HCT116 (cell line): ENCODE data around the gene CSGALNACT2. TPM values are rescaled to one million over a fixed set of nuclear protein-coding genes. Genes with fewer than 3 reads are reported as not detected.
"Not testable (repeated sequence)": the region's sequence is repeated elsewhere in the genome, so short reads cannot be mapped to it uniquely, and the experiment has no call there.

ENCODE experiments used
- ATAC-seq: fragments of 200-7000 bp; cut with Tn5 transposase; 2 replicates; pipeline ENCODE4 v1.9.1; 2020; ENCODE audit warnings: mild to moderate bottlenecking, moderate library complexity
- BruUV-seq: library from RNA; stranded (reverse); fragments of 400-500 nt; replicated peaks from 2 replicates; lab custom pipeline; 2021; lab: Mats Ljungman, UMichigan
- CTCF ChIA-PET: fragments of 300-600 bp; sonication (Branson Sonifier 250); formaldehyde crosslinking; loops from one replicate; lab custom pipeline; 2021; ENCODE audit warnings: antibody characterized with exemption; lab: Charles Lee
- POLR2A ChIA-PET: fragments of 300-600, 350-600 bp; sonication (Branson Sonifier 250); formaldehyde crosslinking; loops from one replicate; lab custom pipeline; 2021; ENCODE audit warnings: antibody characterized with exemption; lab: Charles Lee
- RAD21 ChIA-PET, 2 experiments: fragments of 300-600 bp; sonication (Branson Sonifier 250); formaldehyde crosslinking; loops; one replicate each; lab custom pipeline; 2023; ENCODE audit warnings: low total read pairs in 2 of 2; ENCODE audit not compliant: uncharacterized antibody in 2 of 2, unreplicated experiment in 2 of 2, low non-redundant PET in 1 of 2; lab: Charles Lee
- DNase-seq: peaks from one replicate; pipeline ENCODE4 v3.0.0-alpha.2; 2010; ENCODE audit warnings: low read depth, low spot score
- H2AFZ ChIP-seq: fragments of 200-600 bp; shearing (Covaris generic), sonication (generic); 2 replicates; pipeline ENCODE4 v1.6.1; 2017; ENCODE audit warnings: low read depth, mixed run types, mixed read lengths, antibody characterized with exemption, low read length; ENCODE audit not compliant: poor library complexity, severe bottlenecking
- H3K27ac ChIP-seq: 2 replicates; pipeline ENCODE4 v1.5.1; 2012; ENCODE audit warnings: low read depth, low read length
- H3K27me3 ChIP-seq: fragments of 200-600 bp; sonication (generic); 2 replicates; pipeline ENCODE4 v1.6.1; 2016; ENCODE audit warnings: mixed run types, low read length, mixed read lengths; ENCODE audit not compliant: insufficient read depth
- H3K36me3 ChIP-seq, 2 experiments: fragments of 200-500 bp in 1 of 2; fragments of 200-600 bp in 1 of 2; sonication (Bioruptor generic) in 1 of 2; sonication (generic) in 1 of 2; 2 replicates each; pipeline versions ENCODE4 v1.5.1 to v1.6.1; 2014 to 2016; ENCODE audit warnings: low read length in 2 of 2, inconsistent platforms in 1 of 2, mixed read lengths in 1 of 2, mixed run types in 1 of 2; ENCODE audit not compliant: insufficient read depth in 2 of 2, control insufficient read depth in 1 of 2
- H3K4me1 ChIP-seq, 2 experiments: fragments of 200-600 bp in 1 of 2; sonication (generic) in 1 of 2; 2 replicates each; pipeline versions ENCODE4 v1.5.1 to v1.6.1; 2012 to 2017; ENCODE audit warnings: low read length in 2 of 2, inconsistent platforms in 1 of 2, mild to moderate bottlenecking in 1 of 2, mixed read lengths in 1 of 2, mixed run types in 1 of 2, moderate library complexity in 1 of 2; ENCODE audit not compliant: insufficient read depth in 2 of 2, control insufficient read depth in 1 of 2
- H3K4me2 ChIP-seq: fragments of 200-600 bp; sonication (generic); 2 replicates; pipeline ENCODE4 v1.6.1; 2017; ENCODE audit warnings: mixed run types, low read length, mixed read lengths
- H3K4me3 ChIP-seq, 2 experiments: fragments of 200-600 bp in 1 of 2; sonication (generic) in 1 of 2; replicated peaks in 1 of 2; 2 replicates each; pipeline ENCODE4 v1.5.1; 2011 to 2016; ENCODE audit warnings: low read length in 2 of 2, control low read depth in 1 of 2, low read depth in 1 of 2, mild to moderate bottlenecking in 1 of 2, mixed read lengths in 1 of 2, mixed run types in 1 of 2
- H3K79me2 ChIP-seq: fragments of 200-600 bp; sonication (generic); 2 replicates; pipeline ENCODE4 v1.6.1; 2017; ENCODE audit warnings: mild to moderate bottlenecking, mixed run types, low read length, moderate library complexity, mixed read lengths; ENCODE audit not compliant: insufficient read depth
- H3K9ac ChIP-seq: fragments of 200-600 bp; sonication (generic); 2 replicates; pipeline ENCODE4 v1.6.1; 2016; ENCODE audit warnings: low read length, mixed read lengths
- H3K9me2 ChIP-seq: fragments of 200-600 bp; sonication (generic), shearing (Covaris generic); 2 replicates; pipeline ENCODE4 v1.6.1; 2017; ENCODE audit warnings: mixed run types, mild to moderate bottlenecking, moderate library complexity; ENCODE audit not compliant: insufficient read depth
- H3K9me3 ChIP-seq, 2 experiments: fragments of 200-500 bp in 1 of 2; fragments of 200-600 bp in 1 of 2; sonication (Bioruptor generic) in 1 of 2; sonication (generic) in 1 of 2; 2 replicates each; pipeline ENCODE4 v1.6.1; 2014 to 2017; ENCODE audit warnings: low read length in 2 of 2, mixed read lengths in 2 of 2, inconsistent platforms in 1 of 2, low read depth in 1 of 2, mild to moderate bottlenecking in 1 of 2, mixed run types in 1 of 2, moderate library complexity in 1 of 2; ENCODE audit not compliant: control insufficient read depth in 1 of 2, insufficient read depth in 1 of 2
- H4K20me1 ChIP-seq: fragments of 200-600 bp; sonication (generic), shearing (Covaris generic); 2 replicates; pipeline ENCODE4 v1.6.1; 2017; ENCODE audit warnings: mixed run types, mild to moderate bottlenecking, moderate library complexity; ENCODE audit not compliant: insufficient read depth
- ATF3 ChIP-seq: IDR thresholded peaks from 2 replicates; pipeline ENCODE4 v1.6.1; 2012
- CBX3 ChIP-seq: IDR thresholded peaks from 2 replicates; pipeline ENCODE4 v1.6.1; 2012; ENCODE audit warnings: low read depth
- CEBPB ChIP-seq: IDR thresholded peaks from 2 replicates; pipeline ENCODE4 v1.6.1; 2012; ENCODE audit warnings: low read depth
- ELF1 ChIP-seq: IDR thresholded peaks from 2 replicates; pipeline ENCODE4 v1.6.1; 2012; ENCODE audit warnings: low read depth, borderline replicate concordance
- EZH2 ChIP-seq: fragments of 200-600 bp; sonication (generic); IDR thresholded peaks from 2 replicates; pipeline ENCODE4 v1.6.1; 2017; ENCODE audit warnings: antibody characterized with exemption, mixed run types
- EZH2phosphoT487 ChIP-seq: fragments of 200-600 bp; IDR thresholded peaks from 2 replicates; pipeline ENCODE4 v1.6.1; 2018; ENCODE audit warnings: antibody characterized with exemption, borderline replicate concordance
- JUND ChIP-seq: IDR thresholded peaks from 2 replicates; pipeline ENCODE4 v1.6.1; 2012
- POLR2A ChIP-seq: IDR thresholded peaks from 2 replicates; pipeline ENCODE4 v1.7.0; 2011; ENCODE audit warnings: borderline replicate concordance; ENCODE audit not compliant: insufficient read depth, insufficient read length; ENCODE audit errors: extremely low read depth
- POLR2AphosphoS5 ChIP-seq: IDR thresholded peaks from 2 replicates; pipeline ENCODE4 v1.6.1; 2011; ENCODE audit warnings: mild to moderate bottlenecking, low read depth, low read length, moderate library complexity
- SP1 ChIP-seq: IDR thresholded peaks from 2 replicates; pipeline ENCODE4 v1.6.1; 2012; ENCODE audit warnings: low read depth
- SRF ChIP-seq: IDR thresholded peaks from 2 replicates; pipeline ENCODE4 v1.6.1; 2012; ENCODE audit warnings: low read depth
- YY1 ChIP-seq: IDR thresholded peaks from 2 replicates; pipeline ENCODE4 v1.6.1; 2011; ENCODE audit warnings: low read length, low read depth, moderate library complexity, mild to moderate bottlenecking; ENCODE audit not compliant: insufficient replicate concordance; ENCODE audit errors: extremely low read depth
- ZFX ChIP-seq: fragments of 450-650 bp; IDR thresholded peaks from 2 replicates; pipeline ENCODE4 v1.6.1; 2017
- intact Hi-C: fragments of 100-400 bp; cut with micrococcal nuclease; formaldehyde crosslinking; loops from 2 replicates; pipeline ENCODE4 v1.10.0; 2022
- total RNA-seq: library from RNA; stranded (reverse); gene quantifications from one replicate; pipeline ENCODE4 v1.2.1, GENCODE V29; 2021; ENCODE audit not compliant: unreplicated experiment
- TF ChIP-seq, protein P1 (sequence below): IDR thresholded peaks from 2 replicates; pipeline ENCODE4 v1.6.1; 2012; ENCODE audit warnings: low read depth
- TF ChIP-seq, protein P2 (sequence below), 3 experiments: fragments of 200-600 bp in 1 of 3; sonication (generic) in 1 of 3; IDR thresholded peaks in 2 of 3; conservative IDR thresholded peaks in 1 of 3; 2 replicates each; pipeline ENCODE4 v1.5.1; 2012 to 2017; ENCODE audit warnings: low read depth in 2 of 3, low read length in 2 of 3, antibody characterized with exemption in 1 of 3, borderline replicate concordance in 1 of 3, control low read depth in 1 of 3, mild to moderate bottlenecking in 1 of 3, mixed read lengths in 1 of 3, mixed run types in 1 of 3, moderate library complexity in 1 of 3; ENCODE audit not compliant: insufficient read depth in 1 of 3

The CSGALNACT2 gene
- total RNA-seq, 1 experiment from 2014 or later = 9.9 TPM

GRCh38 chr10:43094085-43094484 lies 44.2 kb upstream of the CSGALNACT2 start (continued):
- TF ChIP-seq, protein P1, sequence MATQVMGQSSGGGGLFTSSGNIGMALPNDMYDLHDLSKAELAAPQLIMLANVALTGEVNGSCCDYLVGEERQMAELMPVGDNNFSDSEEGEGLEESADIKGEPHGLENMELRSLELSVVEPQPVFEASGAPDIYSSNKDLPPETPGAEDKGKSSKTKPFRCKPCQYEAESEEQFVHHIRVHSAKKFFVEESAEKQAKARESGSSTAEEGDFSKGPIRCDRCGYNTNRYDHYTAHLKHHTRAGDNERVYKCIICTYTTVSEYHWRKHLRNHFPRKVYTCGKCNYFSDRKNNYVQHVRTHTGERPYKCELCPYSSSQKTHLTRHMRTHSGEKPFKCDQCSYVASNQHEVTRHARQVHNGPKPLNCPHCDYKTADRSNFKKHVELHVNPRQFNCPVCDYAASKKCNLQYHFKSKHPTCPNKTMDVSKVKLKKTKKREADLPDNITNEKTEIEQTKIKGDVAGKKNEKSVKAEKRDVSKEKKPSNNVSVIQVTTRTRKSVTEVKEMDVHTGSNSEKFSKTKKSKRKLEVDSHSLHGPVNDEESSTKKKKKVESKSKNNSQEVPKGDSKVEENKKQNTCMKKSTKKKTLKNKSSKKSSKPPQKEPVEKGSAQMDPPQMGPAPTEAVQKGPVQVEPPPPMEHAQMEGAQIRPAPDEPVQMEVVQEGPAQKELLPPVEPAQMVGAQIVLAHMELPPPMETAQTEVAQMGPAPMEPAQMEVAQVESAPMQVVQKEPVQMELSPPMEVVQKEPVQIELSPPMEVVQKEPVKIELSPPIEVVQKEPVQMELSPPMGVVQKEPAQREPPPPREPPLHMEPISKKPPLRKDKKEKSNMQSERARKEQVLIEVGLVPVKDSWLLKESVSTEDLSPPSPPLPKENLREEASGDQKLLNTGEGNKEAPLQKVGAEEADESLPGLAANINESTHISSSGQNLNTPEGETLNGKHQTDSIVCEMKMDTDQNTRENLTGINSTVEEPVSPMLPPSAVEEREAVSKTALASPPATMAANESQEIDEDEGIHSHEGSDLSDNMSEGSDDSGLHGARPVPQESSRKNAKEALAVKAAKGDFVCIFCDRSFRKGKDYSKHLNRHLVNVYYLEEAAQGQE = no peak
- TF ChIP-seq ZFX (no peak), CBX3 (no peak)

DNA sequence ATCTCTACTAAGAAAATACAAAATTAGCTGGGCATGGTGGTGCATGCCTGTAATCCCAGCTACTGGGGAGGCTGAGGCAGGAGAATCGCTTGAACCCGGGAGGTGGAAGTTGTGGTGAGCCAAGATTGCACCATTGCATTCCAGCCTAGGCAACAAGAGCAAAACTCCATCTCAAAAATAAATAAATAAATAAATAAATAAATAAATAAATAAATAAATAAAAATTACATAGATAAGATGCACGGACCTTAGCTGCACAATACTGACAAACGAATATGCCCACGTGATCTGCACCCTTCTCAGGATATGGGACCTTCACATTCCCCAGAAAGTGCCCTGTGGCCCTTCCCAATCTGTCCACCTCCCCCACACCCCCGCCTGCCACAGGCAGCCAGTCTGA lies 38.9 kb upstream of the CSGALNACT2 start:
- H3K9ac ChIP-seq, H3K27ac ChIP-seq, H4K20me1 ChIP-seq, POLR2A ChIA-PET, H2AFZ ChIP-seq, H3K9me2 ChIP-seq, H3K4me3 ChIP-seq, H3K4me2 ChIP-seq, H3K79me2 ChIP-seq, DNase-seq, H3K9me3 ChIP-seq, H3K27me3 ChIP-seq, CTCF ChIA-PET, intact Hi-C loops, RAD21 ChIA-PET, H3K36me3 ChIP-seq, ATAC-seq, BruUV-seq, H3K4me1 ChIP-seq: not testable (repeated sequence)

GRCh38 chr10:43099928-43100327 lies 38.3 kb upstream of the CSGALNACT2 start:
- BruUV-seq = no TSS peak
- RAD21 ChIA-PET = no interaction called here
- Histone ChIP-seq H3K9me2 (no peaks in the 10 kb centered on the region), H3K27me3 (no peaks in the 10 kb centered on the region), H3K79me2 (no peaks in the 10 kb centered on the region), H3K4me3 (no peak overlapping the region), H3K4me2 (no peak overlapping the region), H3K36me3 (no peaks in the 10 kb centered on the region), H3K27ac (no peak overlapping the region), H3K9ac (no peak overlapping the region), H3K9me3 (no peaks in the 10 kb centered on the region), H4K20me1 (no peaks in the 10 kb centered on the region), H2AFZ (no peak overlapping the region), H3K4me1 (peaks cover 0 to under 1% of the 10 kb centered on the region in 2 experiments; a peak in 1 of 4 replicates)
- CTCF ChIA-PET = no interaction called here
- POLR2A ChIA-PET = no interaction called here
- intact Hi-C loops = no loop called here
- ATAC-seq (no peak), DNase-seq (no peak)
- TF ChIP-seq, protein P2, sequence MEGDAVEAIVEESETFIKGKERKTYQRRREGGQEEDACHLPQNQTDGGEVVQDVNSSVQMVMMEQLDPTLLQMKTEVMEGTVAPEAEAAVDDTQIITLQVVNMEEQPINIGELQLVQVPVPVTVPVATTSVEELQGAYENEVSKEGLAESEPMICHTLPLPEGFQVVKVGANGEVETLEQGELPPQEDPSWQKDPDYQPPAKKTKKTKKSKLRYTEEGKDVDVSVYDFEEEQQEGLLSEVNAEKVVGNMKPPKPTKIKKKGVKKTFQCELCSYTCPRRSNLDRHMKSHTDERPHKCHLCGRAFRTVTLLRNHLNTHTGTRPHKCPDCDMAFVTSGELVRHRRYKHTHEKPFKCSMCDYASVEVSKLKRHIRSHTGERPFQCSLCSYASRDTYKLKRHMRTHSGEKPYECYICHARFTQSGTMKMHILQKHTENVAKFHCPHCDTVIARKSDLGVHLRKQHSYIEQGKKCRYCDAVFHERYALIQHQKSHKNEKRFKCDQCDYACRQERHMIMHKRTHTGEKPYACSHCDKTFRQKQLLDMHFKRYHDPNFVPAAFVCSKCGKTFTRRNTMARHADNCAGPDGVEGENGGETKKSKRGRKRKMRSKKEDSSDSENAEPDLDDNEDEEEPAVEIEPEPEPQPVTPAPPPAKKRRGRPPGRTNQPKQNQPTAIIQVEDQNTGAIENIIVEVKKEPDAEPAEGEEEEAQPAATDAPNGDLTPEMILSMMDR (IDR thresholded peaks at IDR 0.05 in 2 of 3, conservative IDR thresholded peaks at IDR 0.05 in 1 of 3; ENCODE audit: borderline replicate concordance in 1 of 3, insufficient read depth in 1 of 3, low read depth in 2 of 3, low read length in 2 of 3) = no peak
- TF ChIP-seq POLR2A (no peak), SP1 (no peak), POLR2AphosphoS5 (no peak), ATF3 (no peak), CBX3 (no peak), ELF1 (no peak), EZH2 (no peak), SRF (no peak), YY1 (no peak), CEBPB (no peak), JUND (no peak), EZH2phosphoT487 (no peak), ZFX (no peak)
